ENCODE data around the gene FBXW12.
"Not testable (repeated sequence)": the region's sequence is repeated elsewhere in the genome, so short reads cannot be mapped to it uniquely, and the experiment has no call there.

- not testable (repeated sequence) for TF ChIP-seq CTCF (IDR thresholded peaks at IDR 0.05); POLR2A (IDR thresholded peaks at IDR 0.05); POLR2AphosphoS5 (IDR thresholded peaks at IDR 0.05; ENCODE audit: insufficient read depth in 1 of 2, low read depth in 1 of 2)
These were observed 36.7 kb upstream of the FBXW12 start for GRCh38 chr3:48335286-48335685.
